Activated CD8-positive, alpha-beta T cell treated with anti-CD3 and anti-CD28 coated beads, Interleukin-2, amount 10 ng/mL, durations not matched to agents 7 days and 5 days (primary cell): ENCODE results near the gene CLPTM1. TPM values are rescaled to one million over a fixed set of nuclear protein-coding genes. Genes with fewer than 3 reads are reported as not detected.
"Not testable (repeated sequence)": the region's sequence is repeated elsewhere in the genome, so short reads cannot be mapped to it uniquely, and the experiment has no call there.

Experiments
- ATAC-seq: fragments of 150-1000 bp; cut with Tn5 transposase; one replicate; pipeline ENCODE4 v1.10.0; 2021; ENCODE audit warnings: moderate library complexity
- CTCF ChIA-PET: fragments of 350-600 bp; sonication (Branson Sonifier 250); formaldehyde crosslinking; loops from one replicate; lab custom pipeline; 2021; ENCODE audit warnings: antibody characterized with exemption; lab: Charles Lee
- POLR2A ChIA-PET: fragments of 350-600 bp; sonication (Branson Sonifier 250); formaldehyde crosslinking; loops from one replicate; lab custom pipeline; 2021; ENCODE audit warnings: antibody characterized with exemption; lab: Charles Lee
- DNase-seq: peaks from one replicate; pipeline ENCODE4 v3.0.0-alpha.2; 2020
- H3K27ac Mint-ChIP-seq: one replicate; pipeline ENCODE4 v1.8.0; 2021; ENCODE audit warnings: mild to moderate bottlenecking, mixed read lengths
- H3K27me3 Mint-ChIP-seq: one replicate; pipeline ENCODE4 v1.8.0; 2021; ENCODE audit warnings: low read depth, mixed read lengths
- H3K36me3 Mint-ChIP-seq: one replicate; pipeline ENCODE4 v1.8.0; 2021; ENCODE audit warnings: low read depth, mixed read lengths
- H3K4me1 Mint-ChIP-seq: one replicate; pipeline ENCODE4 v1.8.0; 2021; ENCODE audit warnings: low read depth, mixed read lengths
- H3K4me3 Mint-ChIP-seq: one replicate; pipeline ENCODE4 v1.8.0; 2021; ENCODE audit warnings: mild to moderate bottlenecking, mixed read lengths
- H3K9me3 Mint-ChIP-seq: one replicate; pipeline ENCODE4 v1.8.0; 2022; ENCODE audit warnings: mixed read lengths; ENCODE audit not compliant: insufficient read depth
- total RNA-seq, 2 experiments: library from RNA; stranded (reverse); gene quantifications; one replicate each; pipeline ENCODE4 v1.2.3, GENCODE V29; 2021

CLPTM1 gene
- total RNA-seq, 2 experiments from 2014 or later: 65.5 to 67.8 TPM

DNA sequence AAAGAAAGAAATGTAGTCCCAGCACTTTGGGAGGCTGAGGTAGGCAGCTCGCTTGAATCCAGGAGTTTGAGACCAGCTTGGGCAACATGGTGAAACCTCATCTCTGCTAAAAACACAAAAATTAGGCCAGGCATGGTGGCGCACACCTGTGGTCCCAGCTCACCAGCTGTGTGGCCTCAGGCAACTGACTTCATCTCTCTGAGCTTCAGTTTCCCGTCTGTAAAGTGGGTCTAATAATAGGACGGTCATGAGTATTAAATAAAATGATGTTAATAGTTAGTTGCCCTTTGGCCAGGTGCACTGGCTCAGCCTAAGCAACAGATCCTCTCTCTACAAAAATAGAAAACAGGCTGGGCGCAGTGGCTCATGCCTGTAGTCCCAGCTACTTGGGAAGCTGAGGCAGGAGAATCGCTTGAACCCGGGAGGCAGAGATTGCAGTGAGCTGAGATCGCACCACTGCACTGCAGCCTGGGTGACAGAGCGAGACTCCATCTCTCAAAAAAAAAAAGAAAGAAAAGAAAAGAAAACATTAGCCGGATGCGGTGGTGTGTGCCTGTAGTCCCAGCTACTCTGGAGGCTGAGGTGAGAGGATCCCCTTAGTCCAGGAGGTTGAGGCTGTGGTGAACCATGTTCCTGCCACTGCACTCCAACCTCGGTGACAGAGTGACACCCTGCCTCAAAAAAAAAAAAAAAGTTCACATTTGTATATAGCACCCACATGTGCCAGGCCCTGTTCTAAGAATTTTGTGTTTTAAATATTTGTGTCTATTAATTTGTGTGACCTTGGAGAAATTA, 44.1 kb downstream of the CLPTM1 start:
- CTCF ChIA-PET, H3K27ac Mint-ChIP-seq: not testable (repeated sequence)
- POLR2A ChIA-PET: interaction anchor here (2.8 kb wide), 1 partner anchor 40 kb away, joined by 26 read pairs; the partner anchor contains the start of gene CLASRP

DNA sequence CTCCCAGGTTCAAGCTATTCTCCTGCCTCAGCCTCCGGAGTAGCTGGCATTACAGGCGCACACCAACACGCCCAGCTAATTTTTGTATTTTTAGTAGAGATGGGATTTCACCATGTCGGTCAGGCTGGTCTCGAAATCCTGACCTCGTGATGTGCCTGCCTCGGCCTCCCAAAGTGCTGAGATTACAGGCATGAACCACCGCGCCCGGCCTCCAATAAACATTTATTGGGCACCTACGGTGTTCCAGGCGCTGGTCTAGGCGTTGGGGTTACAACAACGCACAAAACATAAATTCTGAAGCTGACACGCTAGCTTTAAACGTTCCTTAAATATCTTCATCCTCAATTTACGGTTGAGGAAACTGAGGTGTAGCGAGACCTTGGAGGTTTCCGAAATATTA, 45.5 kb downstream of the CLPTM1 start:
- H3K9me3 Mint-ChIP-seq, DNase-seq, ATAC-seq, H3K36me3 Mint-ChIP-seq, H3K27me3 Mint-ChIP-seq: not testable (repeated sequence)
- CTCF ChIA-PET: interaction anchor here (1.0 to 1.5 kb wide), 5 partner anchors 11 to 277 kb away, joined by 3 to 4 read pairs (median 3); no protein-coding TSS in a partner anchor
- Mint-ChIP-seq H3K4me3 (peak overlapping the region; percentile 50), H3K27ac (peak overlapping the region; percentile 25), H3K4me1 (peaks cover 12% of the 10 kb centered on the region)
- POLR2A ChIA-PET: interaction anchor here (0.5 to 2.8 kb wide), 4 partner anchors 38 to 152 kb away, joined by 3 to 26 read pairs (median 6); partner anchors contain the start of gene CLASRP

More for the DNA sequence above, 44.1 kb downstream of the CLPTM1 start:
- not testable (repeated sequence) for H3K27me3 Mint-ChIP-seq, ATAC-seq, DNase-seq, H3K9me3 Mint-ChIP-seq, H3K36me3 Mint-ChIP-seq, H3K4me3 Mint-ChIP-seq
- H3K4me1 Mint-ChIP-seq: peaks cover 12% of the 10 kb centered on the region

- no peaks in the 10 kb centered on the region for H3K9me3 Mint-ChIP-seq
Measured at GRCh38 chr19:45001087-45001739, 46.0 kb downstream of the CLPTM1 start, which contains the start of gene RELB. Gene RELB, plus strand, starts transcription at chr19:45001464. Its CDS starts 116 bp downstream, at chr19:45001580.

DNA sequence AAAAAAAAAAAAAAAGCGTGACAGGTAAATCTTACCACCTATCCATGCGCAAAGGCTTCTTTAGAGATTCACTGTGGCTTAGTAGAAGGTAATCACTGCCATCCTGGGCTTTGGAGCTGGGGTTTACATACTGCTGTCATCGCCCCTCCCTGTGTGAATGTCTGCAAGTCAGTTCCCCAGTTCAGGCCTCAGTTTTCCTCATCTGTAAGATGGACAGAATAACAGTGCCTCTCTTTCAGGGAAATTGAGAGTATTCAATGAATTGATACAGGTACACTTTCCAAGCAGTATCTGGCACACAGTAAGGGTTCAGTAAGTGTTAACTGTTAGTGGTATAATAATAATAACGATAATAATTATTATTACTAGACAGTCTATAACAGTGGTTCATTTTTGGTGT, 48.3 kb downstream of the CLPTM1 start:
- POLR2A ChIA-PET: no interaction called here
- Mint-ChIP-seq H3K36me3 (peaks cover 3% of the 10 kb centered on the region), H3K4me1 (peaks cover 15% of the 10 kb centered on the region), H3K27ac (no peak overlapping the region), H3K4me3 (no peak overlapping the region), H3K27me3 (no peaks in the 10 kb centered on the region), H3K9me3 (no peaks in the 10 kb centered on the region)
- CTCF ChIA-PET: no interaction called here
- DNase-seq: no peak
- no peak for ATAC-seq

More at GRCh38 chr19:45001087-45001739, 46.0 kb downstream of the CLPTM1 start, which contains the start of gene RELB:
- Mint-ChIP-seq H3K4me3 (peak within 1 kb of the TSS; percentile 92), H3K4me1 (peaks cover 15% of the 10 kb centered on the region), H3K36me3 (peaks cover 3% of the 10 kb centered on the region), H3K27me3 (no peaks in the 10 kb centered on the region), H3K27ac (peak within 1 kb of the TSS; percentile 99)
- ATAC-seq (peak; percentile 78), DNase-seq (peak; percentile 92)
- POLR2A ChIA-PET: interaction anchor here (0.5 to 2.8 kb wide), 14 partner anchors 9 to 153 kb away, joined by 3 to 26 read pairs (median 4); partner anchors contain the start of genes CLASRP and PPP1R37
- CTCF ChIA-PET: interaction anchor here (1.0 to 1.5 kb wide), 3 partner anchors 12 to 218 kb away, joined by 3 to 4 read pairs (median 4); no protein-coding TSS in a partner anchor

DNA sequence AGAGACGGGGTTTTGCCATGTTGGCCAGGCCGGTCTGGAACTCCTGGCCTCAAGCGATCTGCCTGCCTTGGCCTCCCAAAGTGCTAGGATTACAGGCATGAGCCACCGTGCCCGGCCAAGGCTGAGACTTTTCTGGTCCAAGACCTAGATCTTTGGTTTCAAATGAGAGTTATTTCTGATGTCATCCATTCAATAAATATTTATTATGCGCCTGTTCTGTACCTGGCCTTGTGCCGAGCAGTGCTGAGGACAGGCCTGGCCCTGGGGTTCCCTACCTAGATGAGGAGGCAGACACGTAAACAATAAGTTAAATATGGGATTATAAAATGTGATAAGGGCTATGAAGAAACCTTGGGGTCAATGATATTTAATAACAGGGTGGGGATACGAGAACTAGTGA, 50.6 kb downstream of the CLPTM1 start:
- ChIA-PET POLR2A (no interaction called here), CTCF (no interaction called here)
- Mint-ChIP-seq H3K27ac (peak overlapping the region; percentile 3), H3K27me3 (no peaks in the 10 kb centered on the region), H3K36me3 (peaks cover 3% of the 10 kb centered on the region), H3K4me3 (no peak overlapping the region), H3K9me3 (no peaks in the 10 kb centered on the region), H3K4me1 (peaks cover 15% of the 10 kb centered on the region)
- DNase-seq: no peak
- no peak for ATAC-seq

- Mint-ChIP-seq H3K27me3 (no peaks in the 10 kb centered on the region), H3K27ac (no peak overlapping the region), H3K9me3 (no peaks in the 10 kb centered on the region), H3K4me1 (peaks cover 2% of the 10 kb centered on the region), H3K36me3 (peaks cover 6% of the 10 kb centered on the region), H3K4me3 (no peak overlapping the region)
- POLR2A ChIA-PET: no interaction called here
- no peak for DNase-seq
- CTCF ChIA-PET: no interaction called here
- ATAC-seq: no peak
Measured at GRCh38 chr19:45008552-45008951, 53.4 kb downstream of the CLPTM1 start.

GRCh38 chr19:45009625-45010255, 54.6 kb downstream of the CLPTM1 start:
- ChIA-PET CTCF (interaction anchor here (0.7 to 0.9 kb wide), 2 partner anchors 44 to 50 kb away, joined by 3 to 4 read pairs; no protein-coding TSS in a partner anchor), POLR2A (interaction anchor here (1.2 kb wide), 1 partner anchor 12 kb away, joined by 3 read pairs; no protein-coding TSS in a partner anchor)
- Mint-ChIP-seq H3K27me3 (no peaks in the 10 kb centered on the region), H3K36me3 (peaks cover 6% of the 10 kb centered on the region), H3K9me3 (no peaks in the 10 kb centered on the region), H3K4me1 (peaks cover 2% of the 10 kb centered on the region), H3K27ac (peak overlapping the region; percentile 24), H3K4me3 (no peak overlapping the region)
- DNase-seq (no peak), ATAC-seq (no peak)

DNA sequence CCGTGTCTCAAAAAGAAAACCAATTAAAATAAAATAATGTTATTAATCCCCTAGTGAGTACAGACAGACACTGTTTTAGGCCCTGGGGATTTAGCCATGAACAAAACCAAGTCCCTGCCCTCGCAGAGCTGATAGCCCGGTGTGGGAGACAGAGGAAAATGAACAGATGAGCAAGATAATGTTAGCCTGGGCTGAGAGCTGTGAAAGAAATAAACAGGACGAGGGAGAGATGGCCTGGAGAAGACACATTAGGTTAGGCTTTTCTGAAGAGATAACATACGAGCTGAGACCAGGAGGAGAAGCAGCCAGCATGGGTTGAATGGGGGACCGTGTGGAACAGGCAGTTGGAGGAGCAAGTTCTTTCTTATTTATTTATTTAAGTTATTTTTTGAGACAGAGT, 55.1 kb downstream of the CLPTM1 start:
- Mint-ChIP-seq H3K4me3 (no peak overlapping the region), H3K4me1 (peaks cover 2% of the 10 kb centered on the region), H3K27me3 (no peaks in the 10 kb centered on the region), H3K9me3 (no peaks in the 10 kb centered on the region), H3K27ac (no peak overlapping the region), H3K36me3 (peaks cover 6% of the 10 kb centered on the region)
- POLR2A ChIA-PET: interaction anchor here (1.2 kb wide), 1 partner anchor 11 kb away, joined by 3 read pairs; no protein-coding TSS in a partner anchor
- no peak for ATAC-seq
- CTCF ChIA-PET: interaction anchor here (0.7 to 0.9 kb wide), 2 partner anchors 44 to 49 kb away, joined by 3 to 4 read pairs; no protein-coding TSS in a partner anchor
- DNase-seq: no peak

DNA sequence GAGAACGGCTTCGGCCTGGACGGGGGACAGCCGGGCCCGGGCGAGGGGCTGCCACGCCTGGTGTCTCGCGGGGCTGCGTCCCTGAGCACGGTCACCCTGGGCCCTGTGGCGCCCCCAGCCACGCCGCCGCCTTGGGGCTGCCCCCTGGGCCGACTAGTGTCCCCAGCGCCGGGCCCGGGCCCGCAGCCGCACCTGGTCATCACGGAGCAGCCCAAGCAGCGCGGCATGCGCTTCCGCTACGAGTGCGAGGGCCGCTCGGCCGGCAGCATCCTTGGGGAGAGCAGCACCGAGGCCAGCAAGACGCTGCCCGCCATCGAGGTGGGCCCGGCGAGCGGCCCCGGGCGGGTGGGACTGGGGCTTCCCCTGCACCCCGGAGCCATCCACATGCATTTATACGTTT, 56.8 kb downstream of the CLPTM1 start:
- no peaks in the 10 kb centered on the region for H3K9me3 Mint-ChIP-seq
- POLR2A ChIA-PET: no interaction called here
- DNase-seq: no peak
- H3K27me3 Mint-ChIP-seq: no peaks in the 10 kb centered on the region
- ATAC-seq: no peak
- H3K4me1 Mint-ChIP-seq: peaks cover 6% of the 10 kb centered on the region
- H3K27ac Mint-ChIP-seq: no peak overlapping the region
- no peak overlapping the region for H3K4me3 Mint-ChIP-seq
- CTCF ChIA-PET: no interaction called here
- H3K36me3 Mint-ChIP-seq: peaks cover 2% of the 10 kb centered on the region

- ChIA-PET CTCF (interaction anchor here (0.7 to 1.8 kb wide), 7 partner anchors 10 to 75 kb away, joined by 3 to 13 read pairs (median 4); partner anchors contain the start of gene CLASRP), POLR2A (interaction anchor here (0.6 to 1.0 kb wide), 3 partner anchors 15 to 29 kb away, joined by 3 read pairs; no protein-coding TSS in a partner anchor)
- Mint-ChIP-seq H3K9me3 (no peaks in the 10 kb centered on the region), H3K4me3 (peak overlapping the region; percentile 9), H3K4me1 (peaks cover 8% of the 10 kb centered on the region), H3K27ac (peak overlapping the region; percentile 51), H3K27me3 (no peaks in the 10 kb centered on the region), H3K36me3 (peaks cover 2% of the 10 kb centered on the region)
- peak; percentile 82 for DNase-seq
- peak; percentile 68 for ATAC-seq
Measured at GRCh38 chr19:45016388-45017314, 61.5 kb downstream of the CLPTM1 start.
